GM23338 (cell line): ENCODE data around the gene FMN1. TPM values are rescaled to one million over a fixed set of nuclear protein-coding genes. Genes with fewer than 3 reads are reported as not detected.

Source experiments
- ATAC-seq: fragments of 200-7000 bp; cut with Tn5 transposase; 3 replicates; pipeline ENCODE4 v1.9.1; 2020
- DNase-seq: peaks from one replicate; pipeline ENCODE4 v3.0.0-alpha.2; 2015; ENCODE audit warnings: low spot score
- H2AFZ ChIP-seq: fragments of 200-600 bp; sonication (generic); 2 replicates; pipeline ENCODE4 v1.8.0; 2016; ENCODE audit warnings: antibody characterized with exemption, mild to moderate bottlenecking, moderate library complexity
- H3F3A ChIP-seq: fragments of 200-600 bp; sonication (generic); replicated peaks from 2 replicates; pipeline ENCODE4 v1.8.0; 2017; ENCODE audit warnings: antibody characterized with exemption, mixed run types, low read depth
- H3K27ac ChIP-seq: fragments of 200-600 bp; sonication (generic); 2 replicates; pipeline ENCODE4 v1.6.1; 2016; ENCODE audit warnings: low read depth
- H3K27me3 ChIP-seq: fragments of 200-600 bp; sonication (generic); 2 replicates; pipeline ENCODE4 v1.8.0; 2016; ENCODE audit warnings: mild to moderate bottlenecking, mixed run types, moderate library complexity; ENCODE audit not compliant: insufficient read depth
- H3K36me3 ChIP-seq: fragments of 200-600 bp; sonication (generic); 2 replicates; pipeline ENCODE4 v1.8.0; 2016; ENCODE audit warnings: mild to moderate bottlenecking; ENCODE audit not compliant: insufficient read depth
- H3K4me1 ChIP-seq: fragments of 200-600 bp; sonication (generic); 2 replicates; pipeline ENCODE4 v1.8.0; 2016; ENCODE audit warnings: mild to moderate bottlenecking, moderate library complexity; ENCODE audit not compliant: insufficient read depth
- H3K4me2 ChIP-seq: fragments of 200-600 bp; sonication (generic); 2 replicates; pipeline ENCODE4 v1.7.1; 2017; ENCODE audit warnings: mixed run types
- H3K4me3 ChIP-seq: fragments of 200-600 bp; sonication (generic); 2 replicates; pipeline ENCODE4 v1.6.1; 2016; ENCODE audit warnings: mixed run types
- H3K79me2 ChIP-seq: fragments of 200-600 bp; sonication (generic); replicated peaks from 2 replicates; pipeline ENCODE4 v1.8.0; 2017; ENCODE audit warnings: mild to moderate bottlenecking; ENCODE audit not compliant: insufficient read depth
- H3K9me2 ChIP-seq: fragments of 200-600 bp; sonication (generic); 2 replicates; pipeline ENCODE4 v1.8.0; 2017; ENCODE audit not compliant: insufficient read depth
- H4K20me1 ChIP-seq: fragments of 200-600 bp; sonication (generic); replicated peaks from 2 replicates; pipeline ENCODE4 v1.8.0; 2017; ENCODE audit warnings: mild to moderate bottlenecking; ENCODE audit not compliant: insufficient read depth
- H3K27ac Mint-ChIP-seq: 2 replicates; pipeline ENCODE4 v1.8.0; 2020; ENCODE audit warnings: inconsistent platforms, mild to moderate bottlenecking, moderate library complexity, mixed read lengths
- H3K27me3 Mint-ChIP-seq: 3 replicates; pipeline ENCODE4 v1.8.0; 2022; ENCODE audit warnings: low read depth, mild to moderate bottlenecking, moderate library complexity, mixed read lengths, inconsistent platforms; ENCODE audit not compliant: insufficient read depth, poor library complexity
- H3K36me3 Mint-ChIP-seq: 3 replicates; pipeline ENCODE4 v1.8.0; 2021; ENCODE audit warnings: low read depth, mild to moderate bottlenecking, inconsistent platforms, moderate library complexity, mixed read lengths
- H3K4me1 Mint-ChIP-seq: 3 replicates; pipeline ENCODE4 v1.8.0; 2020; ENCODE audit warnings: mild to moderate bottlenecking, inconsistent platforms, mixed read lengths
- H3K4me3 Mint-ChIP-seq: 3 replicates; pipeline ENCODE4 v1.8.0; 2021; ENCODE audit warnings: moderate library complexity, mild to moderate bottlenecking, inconsistent platforms, mixed read lengths
- H3K9me3 Mint-ChIP-seq: 3 replicates; pipeline ENCODE4 v1.8.0; 2020; ENCODE audit warnings: moderate library complexity, mild to moderate bottlenecking, inconsistent platforms, mixed read lengths
- CREB1 ChIP-seq: fragments of 250-450 bp; sonication (Bioruptor Pico); IDR thresholded peaks from 2 replicates; pipeline ENCODE4 v1.5.0; 2020; ENCODE audit warnings: low read depth, mild to moderate bottlenecking, moderate library complexity
- CTCF ChIP-seq, 2 experiments: fragments of 200-600 bp in 1 of 2; sonication (generic) in 1 of 2; conservative IDR thresholded peaks; 2 replicates each; pipeline versions ENCODE4 v1.5.1 to v1.6.1; 2016 to 2017; ENCODE audit warnings: antibody characterized with exemption in 2 of 2, low read depth in 2 of 2, mild to moderate bottlenecking in 2 of 2, moderate library complexity in 1 of 2
- ETS1 ChIP-seq: IDR thresholded peaks from 2 replicates; pipeline ENCODE4 v1.6.1; 2016; ENCODE audit warnings: antibody characterized with exemption
- EZH2 ChIP-seq: fragments of 200-600 bp; sonication (generic); IDR thresholded peaks from one replicate; pipeline ENCODE4 v1.8.0; 2017; ENCODE audit warnings: antibody characterized with exemption, mild to moderate bottlenecking, low read depth; ENCODE audit not compliant: unreplicated experiment
- EZH2phosphoT487 ChIP-seq: fragments of 200-600 bp; sonication (generic); IDR thresholded peaks from one replicate; pipeline ENCODE4 v1.8.1; 2018; ENCODE audit warnings: antibody characterized with exemption; ENCODE audit not compliant: unreplicated experiment
- JUNB ChIP-seq: IDR thresholded peaks from one replicate; pipeline ENCODE4 v1.6.1; 2016; ENCODE audit warnings: antibody characterized with exemption; ENCODE audit not compliant: unreplicated experiment
- NANOG ChIP-seq: IDR thresholded peaks from 2 replicates; pipeline ENCODE4 v1.6.1; 2016; ENCODE audit warnings: antibody characterized with exemption, borderline replicate concordance
- POLR2AphosphoS5 ChIP-seq: IDR thresholded peaks from 2 replicates; pipeline ENCODE4 v1.6.1; 2016; ENCODE audit warnings: antibody characterized with exemption, low read depth
- REST ChIP-seq: IDR thresholded peaks from one replicate; pipeline ENCODE4 v1.6.1; 2018; ENCODE audit warnings: antibody characterized with exemption; ENCODE audit not compliant: unreplicated experiment
- STAT1 ChIP-seq: IDR thresholded peaks from one replicate; pipeline ENCODE4 v1.6.1; 2016; ENCODE audit warnings: antibody characterized with exemption; ENCODE audit not compliant: unreplicated experiment
- ZNF114 ChIP-seq: fragments of 250-450 bp; sonication (Bioruptor Pico); IDR thresholded peaks from 2 replicates; pipeline ENCODE4 v1.5.0; 2020; ENCODE audit warnings: mild to moderate bottlenecking, moderate library complexity
- ZNF331 ChIP-seq: fragments of 250-450 bp; sonication (Bioruptor Pico); IDR thresholded peaks from 2 replicates; pipeline ENCODE4 v1.5.0; 2020; ENCODE audit warnings: low read depth, mild to moderate bottlenecking, moderate library complexity
- ZNF462 ChIP-seq: fragments of 250-450 bp; sonication (Bioruptor Pico); IDR thresholded peaks from 2 replicates; pipeline ENCODE4 v1.5.0; 2020; ENCODE audit warnings: mild to moderate bottlenecking, moderate library complexity
- polyA plus RNA-seq: library from polyadenylated mRNA; unstranded; fragments of >200 nt; fragmentation: Nextera tagmentation; extraction: Ambion mirVana; gene quantifications from 2 replicates; pipeline ENCODE4 v1.2.1, GENCODE V29; 2016
- total RNA-seq: library from RNA; depleted of rRNA; stranded (reverse); fragments of >200 nt; shearing (Covaris generic); gene quantifications from 2 replicates; pipeline ENCODE4 v1.2.3, GENCODE V29; 2014

FMN1 gene
- total and polyA plus RNA-seq, 2 experiments from 2014 or later: 1.2 to 1.6 TPM

- TF ChIP-seq CTCF (conservative IDR thresholded peaks at IDR 0.05; ENCODE audit: low read depth in 2 of 2) (no peak), EZH2phosphoT487 (no peak), REST (no peak), ZNF114 (CRISPR knock-in tag) (no peak), ZNF331 (no peak), STAT1 (no peak), EZH2 (no peak), POLR2AphosphoS5 (no peak), ETS1 (no peak), JUNB (no peak), NANOG (no peak), CREB1 (no peak)
Observed at GRCh38 chr15:32905481-32905880, 289.0 kb downstream of the FMN1 start (continued).

GRCh38 chr15:32904448-32904847, 290.1 kb downstream of the FMN1 start:
- H3K4me2 ChIP-seq: no peak overlapping the region
- no peaks in the 10 kb centered on the region for H3K36me3 Mint-ChIP-seq
- H3K79me2 ChIP-seq: no peaks in the 10 kb centered on the region
- ATAC-seq (no peak), DNase-seq (no peak)
- H3K4me3 ChIP-seq: no peak overlapping the region
- H3K36me3 ChIP-seq: no peaks in the 10 kb centered on the region
- H2AFZ ChIP-seq: no peak overlapping the region
- H3K27me3 ChIP-seq: no peaks in the 10 kb centered on the region
- peaks cover 31% of the 10 kb centered on the region for H3K4me1 ChIP-seq
- peaks cover 8% of the 10 kb centered on the region for H3K27me3 Mint-ChIP-seq
- H3K9me2 ChIP-seq: peaks cover 6% of the 10 kb centered on the region; the same call in 1 of the 2 replicates
- no peak overlapping the region for H3K27ac Mint-ChIP-seq
- no peaks in the 10 kb centered on the region for H4K20me1 ChIP-seq
- no peaks in the 10 kb centered on the region for H3K9me3 Mint-ChIP-seq
- H3K4me1 Mint-ChIP-seq: peaks cover 29% of the 10 kb centered on the region
- H3K4me3 Mint-ChIP-seq: no peak overlapping the region
- H3K27ac ChIP-seq: no peak overlapping the region
- H3F3A ChIP-seq: no peaks in the 10 kb centered on the region
- TF ChIP-seq NANOG: no peak
- no peak for TF ChIP-seq CREB1
- TF ChIP-seq JUNB: no peak
- TF ChIP-seq ZNF462 (CRISPR knock-in tag): no peak
